ENCODE results near the gene C2orf78.
"Not testable (repeated sequence)": the region's sequence is repeated elsewhere in the genome, so short reads cannot be mapped to it uniquely, and the experiment has no call there.

C2orf78 gene, protein sequence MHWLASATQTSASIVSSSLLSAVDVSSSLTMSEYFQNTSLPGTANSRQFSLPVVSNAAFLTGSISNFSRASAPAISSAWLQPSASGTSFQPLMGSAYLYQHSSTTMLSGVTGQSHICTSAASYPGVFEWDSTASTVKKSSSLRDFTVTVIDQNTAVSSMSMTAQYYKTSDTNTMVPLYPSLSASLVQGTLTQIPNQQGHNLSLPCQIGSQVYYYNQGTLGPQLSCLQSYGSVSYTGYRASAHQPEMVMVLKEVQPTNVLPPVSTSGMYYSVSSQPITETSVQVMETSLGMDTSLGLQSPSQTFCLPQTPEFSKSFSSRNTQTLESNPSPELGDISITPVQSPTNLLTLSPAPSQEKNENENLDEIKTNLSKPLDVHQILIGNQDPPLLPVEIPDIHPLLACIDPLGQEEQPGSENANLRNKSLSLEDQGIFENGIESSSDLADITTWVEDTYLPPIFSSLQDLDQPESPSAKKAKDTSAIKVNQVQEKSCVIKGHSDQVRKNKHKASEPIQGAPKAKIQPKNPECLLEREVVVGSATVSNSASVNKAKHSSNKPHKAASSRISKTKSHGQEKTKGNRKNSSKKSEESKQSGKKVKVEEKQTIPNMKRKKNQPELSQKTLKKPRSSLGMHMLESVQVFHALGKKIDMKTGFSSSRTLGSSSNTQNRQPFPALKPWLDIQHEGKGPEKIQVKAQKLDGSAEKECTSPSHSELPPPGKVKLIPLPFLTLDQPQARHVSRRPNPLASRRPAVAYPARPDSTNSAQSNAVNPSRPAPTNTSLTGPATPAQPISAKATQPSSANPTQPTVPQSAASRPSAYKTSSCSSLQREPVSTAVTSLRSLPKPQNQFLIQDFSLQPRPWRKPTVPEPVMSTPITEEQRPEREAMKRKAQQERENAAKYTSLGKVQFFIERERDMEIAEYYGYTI

DNA sequence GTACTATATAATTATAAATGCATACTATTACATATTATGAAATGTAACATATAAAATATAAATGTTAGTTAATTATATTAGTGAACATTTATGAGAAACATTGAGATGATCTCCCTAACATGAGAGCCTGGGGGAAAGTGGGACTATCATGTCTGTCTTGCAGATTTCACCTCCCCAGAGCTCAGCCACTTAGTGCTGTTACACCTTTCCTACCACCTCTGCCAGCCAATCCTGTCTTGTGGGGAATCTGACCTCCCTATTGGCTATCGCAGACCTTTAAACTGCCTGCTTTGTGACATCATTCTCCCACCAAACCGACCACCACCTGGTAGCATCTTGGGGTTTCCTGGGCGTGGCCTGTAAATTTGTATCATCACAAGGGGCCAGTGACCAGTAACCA is at the start of gene C2orf78:
Gene C2orf78 (plus strand): TSS at position 301 of the 400 bp plus-strand sequence. CDS start 127 bp downstream, outside the sequence.
- H3K4me3 ChIP-seq (ENCODE audit: low read length), result not testable (repeated sequence)

DNA sequence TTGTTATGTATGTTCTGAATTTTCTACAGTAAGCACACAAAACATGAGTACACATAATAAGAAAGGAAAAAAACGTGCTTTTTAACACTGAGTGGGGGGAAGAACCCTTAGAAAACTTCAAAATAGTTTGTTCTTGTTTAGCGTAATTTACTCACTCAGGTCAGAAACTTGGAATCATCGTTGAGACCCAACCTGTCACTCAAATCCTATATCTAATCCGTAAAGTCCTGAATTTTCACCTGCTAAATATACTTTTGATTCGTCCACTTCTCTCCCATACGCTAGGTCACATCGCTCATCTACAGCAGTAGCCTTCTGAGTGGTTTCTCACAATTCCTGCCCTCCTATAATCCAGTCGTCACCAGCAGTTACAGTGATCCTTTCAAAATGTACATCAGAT is 47.6 kb upstream of the C2orf78 start:
- H3K4me3 ChIP-seq (ENCODE audit: low read length), result peak overlapping the region; percentile 92
- no peak for TF ChIP-seq ZNF274 (IDR thresholded peaks at IDR 0.05; ENCODE audit: low read depth, low read length)

DNA sequence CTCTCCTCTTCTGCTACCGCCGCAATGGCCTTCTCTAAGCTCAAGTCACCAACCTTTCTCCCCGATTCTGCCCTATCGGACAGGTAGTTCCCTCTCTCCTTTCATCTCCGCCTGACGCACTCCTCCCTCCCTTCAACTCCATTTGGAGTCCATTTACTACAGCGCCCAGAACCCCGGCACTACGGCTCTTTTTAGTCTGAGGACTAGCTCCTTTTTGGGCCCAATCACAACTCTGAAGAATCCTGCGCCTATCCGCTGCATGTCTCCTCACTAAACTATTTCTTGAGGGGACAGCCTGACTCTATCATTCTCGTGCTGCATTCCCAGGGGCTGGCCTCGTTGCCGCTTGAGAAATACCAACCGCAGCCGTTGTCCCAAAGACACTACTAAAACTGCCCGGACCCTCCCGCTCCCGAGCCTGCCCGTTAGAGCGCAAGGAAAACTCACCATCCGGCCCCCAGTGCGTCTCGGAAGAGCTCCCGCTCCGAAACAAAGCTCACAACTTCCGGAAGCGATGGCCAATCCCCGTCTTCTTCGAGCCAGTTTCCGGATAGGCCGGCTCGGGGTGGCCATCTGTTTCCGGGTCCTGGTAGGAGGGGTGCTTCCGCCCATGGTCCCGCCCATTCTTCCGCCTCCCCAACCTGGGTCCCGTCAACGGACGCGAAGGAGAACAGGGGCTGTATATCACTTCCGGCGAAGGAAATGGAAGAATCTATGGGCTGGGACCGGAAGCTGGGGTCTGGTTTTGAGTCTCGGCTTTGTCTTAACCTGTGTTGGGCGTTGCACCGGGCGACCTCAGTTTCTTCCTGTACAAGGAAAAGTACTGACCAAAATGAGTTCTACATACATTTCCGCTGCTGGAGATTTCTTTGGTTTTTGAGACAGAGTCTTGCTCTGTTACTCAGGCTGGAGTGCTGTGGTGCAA is 46.9 kb upstream of the C2orf78 start, which contains the start of gene TPRKB:
Gene TPRKB (minus strand): TSS at position 491 of the 925 bp plus-strand sequence. CDS start 2,776 bp downstream, outside the sequence.
- TF ChIP-seq ZNF274 (IDR thresholded peaks at IDR 0.05; ENCODE audit: low read depth, low read length), result no peak
- H3K4me3 ChIP-seq (ENCODE audit: low read length), result peak within 1 kb of the TSS; percentile 92

DNA sequence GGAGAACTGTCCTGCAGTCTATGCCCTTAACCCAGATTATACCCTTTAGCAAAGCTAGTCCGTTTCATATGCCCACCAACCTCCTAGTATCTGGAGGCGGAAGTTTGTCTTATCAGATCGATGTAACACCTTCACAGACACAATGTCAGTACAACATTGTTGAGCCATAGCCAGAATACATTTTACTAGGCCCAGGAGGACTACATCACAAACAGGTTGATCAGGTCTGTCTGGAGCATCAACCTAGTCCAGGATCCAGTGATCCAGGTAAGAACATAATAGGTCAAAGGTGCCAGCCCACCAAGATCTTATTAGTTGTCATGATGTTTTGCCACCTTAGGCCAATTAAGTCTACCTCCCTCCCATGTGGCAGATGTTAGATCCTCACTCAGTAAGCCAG is 44.9 kb upstream of the C2orf78 start:
- no peak overlapping the region for H3K4me3 ChIP-seq (ENCODE audit: low read length)
- TF ChIP-seq ZNF274 (IDR thresholded peaks at IDR 0.05; ENCODE audit: low read depth, low read length), result no peak

DNA sequence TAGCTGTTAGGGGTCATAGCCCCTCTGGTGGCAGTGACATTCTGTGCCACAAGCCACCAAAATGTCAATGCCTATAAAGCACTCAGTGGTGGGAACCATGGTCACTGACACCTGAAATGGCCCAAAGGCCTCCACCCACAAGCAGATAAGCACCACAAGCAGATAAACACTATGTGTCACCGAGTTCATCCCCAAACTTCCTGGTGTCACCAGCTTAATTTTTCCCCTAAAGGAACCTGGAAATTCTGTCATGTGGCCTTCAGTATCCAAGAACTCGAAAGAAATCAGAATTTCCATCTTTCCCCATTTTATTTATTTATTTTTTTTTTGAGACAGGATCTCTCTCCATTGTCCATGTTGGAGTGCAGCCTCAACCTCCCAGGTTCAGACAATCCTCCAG is 43.2 kb upstream of the C2orf78 start:
- no peak overlapping the region for H3K4me3 ChIP-seq (ENCODE audit: low read length)
- TF ChIP-seq ZNF274 (IDR thresholded peaks at IDR 0.05; ENCODE audit: low read depth, low read length), result no peak

DNA sequence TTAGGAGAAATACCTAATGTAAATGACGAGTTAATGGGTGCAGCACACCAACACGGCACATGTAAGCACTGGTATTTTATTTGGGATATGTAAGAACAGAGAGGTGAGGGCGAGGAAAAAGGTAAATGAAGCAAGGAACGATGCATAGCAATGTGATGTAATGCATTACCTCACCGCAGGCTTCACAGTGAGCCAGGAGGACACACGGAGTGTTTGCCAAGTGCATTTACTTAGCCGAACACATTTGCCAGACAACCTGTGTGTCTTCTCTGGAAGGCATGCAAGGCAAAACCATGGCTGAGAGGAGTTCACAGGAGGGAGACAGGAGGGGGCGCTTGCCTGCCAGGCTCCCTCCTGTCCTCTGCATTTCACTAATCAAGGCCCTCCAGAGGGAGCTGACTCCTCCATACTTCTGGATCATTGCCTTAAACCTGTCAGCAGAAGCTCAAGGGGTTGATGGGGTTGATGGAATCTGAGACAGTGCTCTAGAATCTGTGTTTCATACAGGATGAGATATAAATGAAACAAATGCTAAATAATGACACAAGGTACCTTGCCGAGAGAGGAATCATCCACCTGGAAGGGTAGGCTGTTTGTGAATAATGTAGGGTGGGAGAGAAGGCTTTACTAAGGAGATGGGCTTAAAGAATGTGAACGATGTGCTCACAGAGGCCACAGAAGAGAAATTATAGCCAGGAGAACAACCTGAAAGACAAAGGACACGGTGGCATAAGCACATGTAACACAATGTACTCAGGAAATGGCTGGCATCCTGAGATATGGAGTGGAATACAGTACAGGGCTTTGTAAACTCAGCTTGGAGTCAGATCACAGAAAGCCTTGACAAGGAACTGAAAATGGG is 37.7 kb upstream of the C2orf78 start:
- no peak overlapping the region for H3K4me3 ChIP-seq (ENCODE audit: low read length)
- no peak for TF ChIP-seq ZNF274 (IDR thresholded peaks at IDR 0.05; ENCODE audit: low read depth, low read length)

DNA sequence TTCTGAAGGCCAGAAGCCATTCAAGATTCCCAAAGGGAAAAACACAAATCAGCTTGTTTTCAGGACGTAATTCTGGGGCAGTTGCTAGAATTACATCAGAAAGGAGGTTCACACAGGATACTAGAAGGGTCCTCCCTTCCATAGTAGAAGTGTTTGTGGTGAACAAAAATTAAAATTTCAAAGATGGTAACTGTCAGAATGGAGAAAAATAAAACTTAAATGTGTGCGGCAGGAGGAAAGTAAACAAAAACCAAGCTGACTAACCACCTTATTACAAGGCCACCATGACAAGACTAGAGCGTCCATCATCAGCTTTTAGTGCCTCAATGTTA is 37.1 kb upstream of the C2orf78 start:
- TF ChIP-seq ZNF274 (IDR thresholded peaks at IDR 0.05; ENCODE audit: low read depth, low read length), result no peak
- H3K4me3 ChIP-seq (ENCODE audit: low read length), result no peak overlapping the region

DNA sequence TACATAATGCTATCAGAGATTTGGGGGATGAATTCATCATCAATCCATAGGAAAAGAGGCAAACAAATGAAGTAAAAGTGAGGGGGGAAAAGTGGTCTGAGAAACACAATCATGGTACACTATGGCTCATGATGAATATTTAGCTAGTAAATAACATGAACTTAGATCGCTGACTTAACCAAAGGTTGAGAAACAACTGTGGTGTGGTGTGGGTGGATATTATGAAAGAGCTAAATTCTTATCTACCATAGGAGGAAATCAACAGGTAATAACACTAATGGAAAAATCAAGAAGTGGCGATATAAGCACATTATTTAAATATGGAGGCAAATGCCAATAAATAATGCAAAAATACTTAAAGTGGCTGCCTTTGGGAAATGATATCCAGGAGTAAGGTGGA is 34.7 kb upstream of the C2orf78 start:
- no peak overlapping the region for H3K4me3 ChIP-seq (ENCODE audit: low read length)
- TF ChIP-seq ZNF274 (IDR thresholded peaks at IDR 0.05; ENCODE audit: low read depth, low read length), result no peak

DNA sequence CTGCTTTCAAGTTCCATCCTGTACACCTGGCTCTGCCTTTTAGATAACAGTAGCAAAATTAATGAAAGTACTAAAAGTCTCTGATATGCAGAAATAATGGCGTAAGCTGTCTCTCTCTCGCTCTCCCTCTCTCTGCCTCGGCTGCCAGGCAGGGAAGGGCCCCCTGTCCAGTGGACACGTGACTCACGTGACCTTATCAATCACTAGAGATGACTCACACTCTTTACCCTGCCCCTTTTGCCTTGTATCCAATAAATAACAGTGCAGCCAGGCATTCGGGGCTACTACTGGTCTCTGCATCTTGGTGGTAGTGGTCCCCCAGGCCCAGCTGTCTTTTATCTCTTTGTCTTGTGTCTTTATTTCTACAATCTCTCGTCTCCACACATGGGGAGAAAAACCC is 29.7 kb upstream of the C2orf78 start:
- H3K4me3 ChIP-seq (ENCODE audit: low read length), result not testable (repeated sequence)

DNA sequence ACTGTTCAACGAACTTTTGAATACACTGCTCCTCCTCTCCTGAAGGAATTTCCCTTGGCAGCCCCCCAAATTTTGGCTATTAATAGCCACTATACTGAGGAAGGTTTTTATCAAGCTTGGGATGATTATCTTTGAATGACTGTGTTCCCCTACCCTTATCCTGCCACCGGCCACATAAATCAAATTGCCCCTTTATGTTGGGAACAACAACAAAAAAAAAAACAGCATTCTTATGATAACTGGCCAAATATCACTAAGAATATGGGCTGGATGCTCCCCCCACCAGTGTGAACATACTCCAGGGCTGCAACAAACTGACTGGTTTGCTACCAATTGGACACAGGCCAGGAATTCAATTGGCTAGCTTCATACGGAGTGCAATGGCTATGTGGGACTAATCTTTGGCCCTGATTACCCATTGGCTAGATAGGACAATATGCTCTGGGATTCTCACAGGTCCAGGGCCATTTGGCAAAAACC is 24.7 kb upstream of the C2orf78 start:
- TF ChIP-seq ZNF274 (IDR thresholded peaks at IDR 0.05; ENCODE audit: low read depth, low read length), result no peak

DNA sequence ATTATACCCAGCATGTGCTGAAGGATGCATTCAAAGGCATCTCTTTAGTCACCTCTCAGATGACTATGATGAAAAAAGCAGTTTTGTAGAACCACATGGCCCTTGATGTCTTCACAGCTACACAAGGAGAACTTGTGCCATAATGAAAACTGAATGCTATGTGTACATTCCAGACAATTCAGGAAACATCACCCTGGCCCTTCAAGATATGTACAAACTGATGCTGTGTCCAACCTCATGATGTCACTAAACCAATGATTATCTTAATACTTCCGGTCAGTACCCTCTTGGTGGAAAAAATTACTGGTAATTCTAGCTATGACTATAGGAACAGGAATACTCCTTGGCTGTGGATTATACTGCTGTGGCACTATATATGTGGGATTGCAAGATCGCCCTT is 24.1 kb upstream of the C2orf78 start:
- no peak for TF ChIP-seq ZNF274 (IDR thresholded peaks at IDR 0.05; ENCODE audit: low read depth, low read length)

More for the DNA sequence above, 24.7 kb upstream of the C2orf78 start:
- H3K4me3 ChIP-seq (ENCODE audit: low read length), result no peak overlapping the region

DNA sequence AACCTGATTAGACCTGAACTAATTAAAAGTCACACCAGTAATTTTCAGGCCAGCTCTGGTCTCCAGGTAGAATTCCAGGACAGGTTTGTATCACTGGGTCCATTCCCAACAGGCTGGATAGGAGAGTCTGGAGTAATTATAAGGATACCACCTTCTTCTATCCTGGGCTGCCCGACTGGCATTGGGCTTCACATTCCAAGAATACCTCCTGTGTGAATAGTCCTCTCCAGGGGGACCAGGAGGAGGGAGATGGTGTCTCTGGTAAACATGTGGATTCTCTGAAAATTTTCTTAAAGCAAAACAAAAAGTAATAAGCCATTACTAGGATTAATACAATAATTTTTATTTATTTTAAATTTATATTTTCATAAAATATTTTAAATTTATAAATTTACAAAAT is 21.4 kb upstream of the C2orf78 start:
- TF ChIP-seq ZNF274 (IDR thresholded peaks at IDR 0.05; ENCODE audit: low read depth, low read length), result no peak
- H3K4me3 ChIP-seq (ENCODE audit: low read length), result no peak overlapping the region

More for the DNA sequence above, 24.1 kb upstream of the C2orf78 start:
- H3K4me3 ChIP-seq (ENCODE audit: low read length), result no peak overlapping the region

DNA sequence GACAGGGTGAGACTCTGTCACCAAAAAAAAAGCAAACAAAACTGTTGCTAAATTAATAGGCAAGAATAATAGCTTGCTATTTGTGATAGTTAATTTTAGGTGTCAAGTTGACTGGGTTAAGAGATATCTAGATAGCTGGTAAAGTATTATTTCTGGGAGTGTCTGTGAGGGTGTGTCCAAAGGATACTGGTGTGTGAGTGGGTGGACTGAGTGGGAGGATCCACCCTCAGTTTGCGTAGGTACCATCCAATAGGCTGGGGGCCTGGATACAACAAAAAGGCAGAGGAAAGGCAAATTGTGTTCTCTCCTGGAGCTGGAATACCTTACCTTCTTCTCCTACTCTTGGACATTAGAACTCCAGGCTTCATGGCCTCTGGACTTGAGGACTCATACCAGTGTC is 19.0 kb upstream of the C2orf78 start:
- TF ChIP-seq ZNF274 (IDR thresholded peaks at IDR 0.05; ENCODE audit: low read depth, low read length), result no peak
- H3K4me3 ChIP-seq (ENCODE audit: low read length), result no peak overlapping the region
